ENCODE measurements around the gene CTF1.
A peak's percentile ranks its signal among the peaks of the same experiment; 100 is the strongest.
"Not testable (repeated sequence)": the region's sequence is repeated elsewhere in the genome, so short reads cannot be mapped to it uniquely, and the experiment has no call there.

The CTF1 gene
- total RNA-seq, result 0 to 0.32 (median 0.04) reads per million in 18 experiments

- DNase-seq, result no peak
Observed at GRCh38 chr16:30896261-30896888, at the start of gene CTF1. Gene CTF1, plus strand, starts transcription at chr16:30896614. Its CDS starts 30 bp downstream, at chr16:30896644.

- no peak for DNase-seq
Observed at GRCh38 chr16:30846649-30847402, 49.6 kb upstream of the CTF1 start.

- no peak for DNase-seq
Observed at GRCh38 chr16:30850246-30850645, 46.2 kb upstream of the CTF1 start.

GRCh38 chr16:30853758-30854157 lies 42.7 kb upstream of the CTF1 start:
- DNase-seq, result no peak

- no peak for DNase-seq
Observed at GRCh38 chr16:30858111-30858495, 38.3 kb upstream of the CTF1 start.

GRCh38 chr16:30858829-30859423 lies 37.5 kb upstream of the CTF1 start:
- no peak for DNase-seq

- not testable (repeated sequence) for DNase-seq
Observed at GRCh38 chr16:30860729-30861128, 35.7 kb upstream of the CTF1 start.

GRCh38 chr16:30863178-30863577 lies 33.2 kb upstream of the CTF1 start:
- DNase-seq, result not testable (repeated sequence)

- DNase-seq, result no peak
Observed at GRCh38 chr16:30866031-30866430, 30.4 kb upstream of the CTF1 start.

- DNase-seq, result peak; percentile 8 to 14
Observed at GRCh38 chr16:30867747-30868146, 28.7 kb upstream of the CTF1 start.

- no peak for DNase-seq
Observed at GRCh38 chr16:30870904-30871303, 25.5 kb upstream of the CTF1 start.

GRCh38 chr16:30874244-30874820 lies 22.1 kb upstream of the CTF1 start:
- no peak for DNase-seq

GRCh38 chr16:30874821-30875717 lies 21.3 kb upstream of the CTF1 start:
- peak; percentile 90 to 94 for DNase-seq

GRCh38 chr16:30875871-30876801 lies 20.3 kb upstream of the CTF1 start:
- peak; percentile 54 to 63 for DNase-seq

- DNase-seq, result no peak
Observed at GRCh38 chr16:30876867-30877266, 19.5 kb upstream of the CTF1 start.

GRCh38 chr16:30882429-30883310 lies 13.7 kb upstream of the CTF1 start:
- no peak for DNase-seq

- no peak for DNase-seq
Observed at GRCh38 chr16:30884760-30885159, 11.7 kb upstream of the CTF1 start.

- DNase-seq, result no peak
Observed at GRCh38 chr16:30885196-30885595, 11.2 kb upstream of the CTF1 start.

- DNase-seq, result no peak
Observed at GRCh38 chr16:30886145-30886544, 10.3 kb upstream of the CTF1 start.

- no peak for DNase-seq
Observed at GRCh38 chr16:30887927-30888326, 8.5 kb upstream of the CTF1 start.

All from inflammatory macrophage (primary cell).